ENCODE measurements around the gene ZNF747. TPM values are rescaled to one million over a fixed set of nuclear protein-coding genes. Genes with fewer than 3 reads are reported as not detected.

The ZNF747 gene
- total and polyA plus RNA-seq, 10 of the 15 experiments (the other 5 are each of a cell fraction or from before 2014, with no cell fraction given) = 1.0 to 13.0 (median 7.2) TPM

DNA sequence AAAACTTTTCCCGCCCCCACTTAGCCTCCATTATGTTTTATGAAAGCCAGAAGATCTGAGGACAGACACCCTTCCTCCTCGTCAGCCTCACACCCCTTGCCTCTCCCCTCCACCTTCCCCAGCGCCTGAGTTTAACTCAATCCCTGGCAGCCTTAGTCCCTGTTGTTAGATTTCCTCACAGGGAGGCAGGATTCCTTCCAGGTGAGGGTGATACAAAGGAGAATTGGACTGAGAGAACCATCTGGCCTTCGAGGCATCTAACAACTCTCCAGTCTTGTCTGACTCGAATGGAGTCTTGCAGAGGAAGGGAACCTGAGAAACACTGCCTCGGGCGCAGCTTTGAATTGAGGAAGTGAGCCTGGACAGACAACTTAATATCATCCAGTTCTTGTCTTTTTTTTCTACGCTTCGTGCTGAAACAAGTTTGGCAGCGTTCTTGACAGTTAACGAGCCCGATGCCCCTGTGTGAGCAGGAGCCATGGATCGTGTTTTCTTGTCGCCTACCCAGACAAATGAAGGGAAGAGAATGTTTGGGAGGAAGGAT is 7.0 kb downstream of the ZNF747 start:
- ChIA-PET RAD21 (ENCODE audit: unreplicated experiment) (interaction anchor here (0.7 to 1.6 kb wide), 14 partner anchors 8 to 108 kb away, joined by 3 to 17 read pairs (median 4); partner anchors contain the start of genes DCTPP1, SEPHS2 and ZNF764), POLR2A (interaction anchor here (0.6 to 5.6 kb wide), 13 partner anchors 8 to 201 kb away, joined by 3 to 36 read pairs (median 5); partner anchors contain the start of genes DCTPP1 and ZNF688), SMC1A (ENCODE audit: uncharacterized antibody, unreplicated experiment) (interaction anchor here (0.8 to 2.0 kb wide), 6 partner anchors 30 to 97 kb away, joined by 3 to 10 read pairs (median 5); partner anchors contain the start of genes DCTPP1 and ITGAL), CTCF (interaction anchor here (0.7 to 2.6 kb wide), 10 partner anchors 8 to 166 kb away, joined by 3 to 24 read pairs (median 4); partner anchors contain the start of genes DCTPP1 and ZNF764)
- Histone ChIP-seq H3K9me3 (replicated peaks; ENCODE audit: control insufficient read depth, insufficient read depth, low read length) (no peaks in the 10 kb centered on the region), H3K27ac (ENCODE audit: control insufficient read depth, insufficient read depth) (peak overlapping the region; percentile 93), H3K4me1 (ENCODE audit: control insufficient read depth, insufficient read depth, low read length) (peaks cover 15% of the 10 kb centered on the region), H2AFZ (ENCODE audit: control insufficient read depth, low read depth, low read length) (peak overlapping the region; percentile 89), H3K9ac (ENCODE audit: control insufficient read depth, insufficient read depth, low read length) (peak overlapping the region; percentile 73), H3K4me2 (ENCODE audit: control insufficient read depth, insufficient read depth) (peak overlapping the region; percentile 98), H3K36me3 (ENCODE audit: control insufficient read depth in 2 of 2, insufficient read depth in 2 of 2, low read length in 1 of 2) (peaks cover 2 to 3% of the 10 kb centered on the region in 2 experiments; a peak in 1 of 4 replicates), H3K4me3 (peak overlapping the region; percentile 43; the same call in 1 of the 2 replicates), H3K79me2 (ENCODE audit: control insufficient read depth, insufficient read depth, low read length) (no peaks in the 10 kb centered on the region), H4K20me1 (ENCODE audit: control insufficient read depth, insufficient read depth) (no peaks in the 10 kb centered on the region), H3K27me3 (replicated peaks in 1 of 2; ENCODE audit: control insufficient read depth in 2 of 2, insufficient read depth in 2 of 2, low read length in 1 of 2) (no peaks in the 10 kb centered on the region)
- 0% methylated on average over 14 of the region's 14 CpGs for WGBS (ENCODE audit: insufficient coverage, insufficient replicate concordance, low lambda C conversion rate, missing lambda C conversion rate)
- in situ Hi-C loops (cut with MboI) (no loop called here), intact Hi-C loops (cut with micrococcal nuclease; ENCODE audit: unreplicated experiment) (loop anchor here (1.0 to 2.0 kb wide), 2 partner anchors 55 to 97 kb away; partner anchors contain the start of genes DCTPP1 and ITGAL)
- peak; percentile 33 for DNase-seq (ENCODE audit: low read depth, low spot score)
- no peak for FAIRE-seq
- peak; percentile 50 for ATAC-seq
- TSS peak; percentile 63 for BruUV-seq (replicated peaks)
- TF ChIP-seq NFYA (IDR thresholded peaks at IDR 0.05; ENCODE audit: borderline replicate concordance, low read depth, low read length) = no peak
- TF ChIP-seq CHD4 (IDR thresholded peaks at IDR 0.05) = no peak
- TF ChIP-seq, protein P1, sequence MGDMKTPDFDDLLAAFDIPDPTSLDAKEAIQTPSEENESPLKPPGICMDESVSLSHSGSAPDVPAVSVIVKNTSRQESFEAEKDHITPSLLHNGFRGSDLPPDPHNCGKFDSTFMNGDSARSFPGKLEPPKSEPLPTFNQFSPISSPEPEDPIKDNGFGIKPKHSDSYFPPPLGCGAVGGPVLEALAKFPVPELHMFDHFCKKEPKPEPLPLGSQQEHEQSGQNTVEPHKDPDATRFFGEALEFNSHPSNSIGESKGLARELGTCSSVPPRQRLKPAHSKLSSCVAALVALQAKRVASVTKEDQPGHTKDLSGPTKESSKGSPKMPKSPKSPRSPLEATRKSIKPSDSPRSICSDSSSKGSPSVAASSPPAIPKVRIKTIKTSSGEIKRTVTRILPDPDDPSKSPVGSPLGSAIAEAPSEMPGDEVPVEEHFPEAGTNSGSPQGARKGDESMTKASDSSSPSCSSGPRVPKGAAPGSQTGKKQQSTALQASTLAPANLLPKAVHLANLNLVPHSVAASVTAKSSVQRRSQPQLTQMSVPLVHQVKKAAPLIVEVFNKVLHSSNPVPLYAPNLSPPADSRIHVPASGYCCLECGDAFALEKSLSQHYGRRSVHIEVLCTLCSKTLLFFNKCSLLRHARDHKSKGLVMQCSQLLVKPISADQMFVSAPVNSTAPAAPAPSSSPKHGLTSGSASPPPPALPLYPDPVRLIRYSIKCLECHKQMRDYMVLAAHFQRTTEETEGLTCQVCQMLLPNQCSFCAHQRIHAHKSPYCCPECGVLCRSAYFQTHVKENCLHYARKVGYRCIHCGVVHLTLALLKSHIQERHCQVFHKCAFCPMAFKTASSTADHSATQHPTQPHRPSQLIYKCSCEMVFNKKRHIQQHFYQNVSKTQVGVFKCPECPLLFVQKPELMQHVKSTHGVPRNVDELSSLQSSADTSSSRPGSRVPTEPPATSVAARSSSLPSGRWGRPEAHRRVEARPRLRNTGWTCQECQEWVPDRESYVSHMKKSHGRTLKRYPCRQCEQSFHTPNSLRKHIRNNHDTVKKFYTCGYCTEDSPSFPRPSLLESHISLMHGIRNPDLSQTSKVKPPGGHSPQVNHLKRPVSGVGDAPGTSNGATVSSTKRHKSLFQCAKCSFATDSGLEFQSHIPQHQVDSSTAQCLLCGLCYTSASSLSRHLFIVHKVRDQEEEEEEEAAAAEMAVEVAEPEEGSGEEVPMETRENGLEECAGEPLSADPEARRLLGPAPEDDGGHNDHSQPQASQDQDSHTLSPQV (IDR thresholded peaks at IDR 0.05) = no peak
- no peak for TF ChIP-seq KDM1A (IDR thresholded peaks at IDR 0.05; ENCODE audit: borderline replicate concordance)
- TF ChIP-seq BCL11A (IDR thresholded peaks at IDR 0.05; ENCODE audit: low read depth, low read length) = no peak
- TF ChIP-seq CBX5 (IDR thresholded peaks at IDR 0.05; ENCODE audit: low read depth) = no peak
- no peak for TF ChIP-seq YBX1 (IDR thresholded peaks at IDR 0.05)
- TF ChIP-seq, protein P2, sequence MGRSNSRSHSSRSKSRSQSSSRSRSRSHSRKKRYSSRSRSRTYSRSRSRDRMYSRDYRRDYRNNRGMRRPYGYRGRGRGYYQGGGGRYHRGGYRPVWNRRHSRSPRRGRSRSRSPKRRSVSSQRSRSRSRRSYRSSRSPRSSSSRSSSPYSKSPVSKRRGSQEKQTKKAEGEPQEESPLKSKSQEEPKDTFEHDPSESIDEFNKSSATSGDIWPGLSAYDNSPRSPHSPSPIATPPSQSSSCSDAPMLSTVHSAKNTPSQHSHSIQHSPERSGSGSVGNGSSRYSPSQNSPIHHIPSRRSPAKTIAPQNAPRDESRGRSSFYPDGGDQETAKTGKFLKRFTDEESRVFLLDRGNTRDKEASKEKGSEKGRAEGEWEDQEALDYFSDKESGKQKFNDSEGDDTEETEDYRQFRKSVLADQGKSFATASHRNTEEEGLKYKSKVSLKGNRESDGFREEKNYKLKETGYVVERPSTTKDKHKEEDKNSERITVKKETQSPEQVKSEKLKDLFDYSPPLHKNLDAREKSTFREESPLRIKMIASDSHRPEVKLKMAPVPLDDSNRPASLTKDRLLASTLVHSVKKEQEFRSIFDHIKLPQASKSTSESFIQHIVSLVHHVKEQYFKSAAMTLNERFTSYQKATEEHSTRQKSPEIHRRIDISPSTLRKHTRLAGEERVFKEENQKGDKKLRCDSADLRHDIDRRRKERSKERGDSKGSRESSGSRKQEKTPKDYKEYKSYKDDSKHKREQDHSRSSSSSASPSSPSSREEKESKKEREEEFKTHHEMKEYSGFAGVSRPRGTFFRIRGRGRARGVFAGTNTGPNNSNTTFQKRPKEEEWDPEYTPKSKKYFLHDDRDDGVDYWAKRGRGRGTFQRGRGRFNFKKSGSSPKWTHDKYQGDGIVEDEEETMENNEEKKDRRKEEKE (IDR thresholded peaks at IDR 0.05) = no peak
- no peak for TF ChIP-seq CBFB (IDR thresholded peaks at IDR 0.05; ENCODE audit: low read depth)
- TF ChIP-seq SPI1 (IDR thresholded peaks at IDR 0.05; ENCODE audit: borderline replicate concordance, insufficient read depth, low read depth, low read length) = peak; percentile 97
- no peak for TF ChIP-seq WRNIP1 (IDR thresholded peaks at IDR 0.05; ENCODE audit: borderline replicate concordance, low read depth, low read length)
- no peak for TF ChIP-seq SP1 (IDR thresholded peaks at IDR 0.05; ENCODE audit: low read depth, low read length)
- TF ChIP-seq HDAC6 (IDR thresholded peaks at IDR 0.05; ENCODE audit: unreplicated experiment) = no peak
- TF ChIP-seq MTA3 (IDR thresholded peaks at IDR 0.05; ENCODE audit: borderline replicate concordance, low read length) = no peak
- TF ChIP-seq, protein P3, sequence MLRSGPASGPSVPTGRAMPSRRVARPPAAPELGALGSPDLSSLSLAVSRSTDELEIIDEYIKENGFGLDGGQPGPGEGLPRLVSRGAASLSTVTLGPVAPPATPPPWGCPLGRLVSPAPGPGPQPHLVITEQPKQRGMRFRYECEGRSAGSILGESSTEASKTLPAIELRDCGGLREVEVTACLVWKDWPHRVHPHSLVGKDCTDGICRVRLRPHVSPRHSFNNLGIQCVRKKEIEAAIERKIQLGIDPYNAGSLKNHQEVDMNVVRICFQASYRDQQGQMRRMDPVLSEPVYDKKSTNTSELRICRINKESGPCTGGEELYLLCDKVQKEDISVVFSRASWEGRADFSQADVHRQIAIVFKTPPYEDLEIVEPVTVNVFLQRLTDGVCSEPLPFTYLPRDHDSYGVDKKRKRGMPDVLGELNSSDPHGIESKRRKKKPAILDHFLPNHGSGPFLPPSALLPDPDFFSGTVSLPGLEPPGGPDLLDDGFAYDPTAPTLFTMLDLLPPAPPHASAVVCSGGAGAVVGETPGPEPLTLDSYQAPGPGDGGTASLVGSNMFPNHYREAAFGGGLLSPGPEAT (IDR thresholded peaks at IDR 0.05; ENCODE audit: low read depth) = 0 out of 2 replicates have a peak, but pooled peaks have one; percentile 8
